H9 (cell line): ENCODE data around the gene MRPS11. TPM values are rescaled to one million over a fixed set of nuclear protein-coding genes. Genes with fewer than 3 reads are reported as not detected.

Experiments
- DNase-seq: peaks from one replicate; pipeline ENCODE4 v3.0.0-alpha.2; 2017
- H2AFZ ChIP-seq: one replicate; pipeline ENCODE4 v1.6.1; 2013; ENCODE audit warnings: mild to moderate bottlenecking, low read length, control low read depth, moderate library complexity
- H2AK5ac ChIP-seq: 2 replicates; pipeline ENCODE4 v1.6.1; 2013; ENCODE audit warnings: low read length, control low read depth, mixed read lengths; ENCODE audit not compliant: insufficient read length
- H2BK120ac ChIP-seq: one replicate; pipeline ENCODE4 v1.6.1; 2013; ENCODE audit warnings: low read depth, mild to moderate bottlenecking, low read length, control low read depth, inconsistent platforms; ENCODE audit not compliant: poor library complexity, severe bottlenecking
- H2BK12ac ChIP-seq: 2 replicates; pipeline ENCODE4 v1.6.1; 2013; ENCODE audit warnings: low read length, control low read depth, mixed read lengths, low read depth; ENCODE audit not compliant: insufficient read length
- H2BK15ac ChIP-seq: 2 replicates; pipeline ENCODE4 v1.6.1; 2013; ENCODE audit warnings: low read depth, low read length, control low read depth
- H2BK20ac ChIP-seq: one replicate; pipeline ENCODE4 v1.6.1; 2013; ENCODE audit warnings: low read depth, mild to moderate bottlenecking, low read length, control low read depth, inconsistent platforms; ENCODE audit not compliant: poor library complexity, severe bottlenecking
- H2BK5ac ChIP-seq: 2 replicates; pipeline ENCODE4 v1.6.1; 2013; ENCODE audit warnings: low read length, control low read depth, mixed read lengths; ENCODE audit not compliant: insufficient read length
- H3K14ac ChIP-seq: 2 replicates; pipeline ENCODE4 v1.6.1; 2013; ENCODE audit warnings: low read length, control low read depth; ENCODE audit not compliant: insufficient read depth
- H3K18ac ChIP-seq: 2 replicates; pipeline ENCODE4 v1.6.1; 2013; ENCODE audit warnings: low read depth, mild to moderate bottlenecking, mixed read lengths, low read length, control low read depth; ENCODE audit not compliant: insufficient read length
- H3K23ac ChIP-seq: 2 replicates; pipeline ENCODE4 v1.6.1; 2013; ENCODE audit warnings: low read length, control low read depth, mixed read lengths, low read depth; ENCODE audit not compliant: insufficient read length
- H3K23me2 ChIP-seq: 2 replicates; pipeline ENCODE4 v1.6.1; 2013; ENCODE audit warnings: low read depth, mild to moderate bottlenecking, mixed read lengths, low read length, control low read depth; ENCODE audit not compliant: insufficient read length, poor library complexity, severe bottlenecking
- H3K27ac ChIP-seq: 2 replicates; pipeline ENCODE4 v1.5.1; 2013; ENCODE audit warnings: low read length, control low read depth, mixed read lengths, low read depth; ENCODE audit not compliant: insufficient read length
- H3K27me3 ChIP-seq: 2 replicates; pipeline ENCODE4 v1.6.1; 2013; ENCODE audit warnings: low read length, control low read depth, inconsistent platforms; ENCODE audit not compliant: insufficient read depth
- H3K4ac ChIP-seq: 2 replicates; pipeline ENCODE4 v1.6.1; 2013; ENCODE audit warnings: low read depth, mild to moderate bottlenecking, control low read depth, inconsistent platforms, low read length, moderate library complexity
- H3K4me1 ChIP-seq: 2 replicates; pipeline ENCODE4 v1.6.1; 2013; ENCODE audit warnings: low read length, control low read depth, inconsistent platforms; ENCODE audit not compliant: insufficient read depth
- H3K4me2 ChIP-seq: 2 replicates; pipeline ENCODE4 v1.6.1; 2013; ENCODE audit warnings: low read length, control low read depth, mixed read lengths; ENCODE audit not compliant: insufficient read length, insufficient read depth
- H3K56ac ChIP-seq: 2 replicates; pipeline ENCODE4 v1.6.1; 2013; ENCODE audit warnings: low read depth, mild to moderate bottlenecking, mixed read lengths, low read length, control low read depth; ENCODE audit not compliant: insufficient read length
- H3K79me1 ChIP-seq: 2 replicates; pipeline ENCODE4 v1.6.1; 2013; ENCODE audit warnings: low read depth, mild to moderate bottlenecking, moderate library complexity, low read length, control low read depth, inconsistent platforms; ENCODE audit not compliant: insufficient read depth, poor library complexity, severe bottlenecking
- H3K79me2 ChIP-seq: 2 replicates; pipeline ENCODE4 v1.6.1; 2013; ENCODE audit warnings: low read length, control low read depth, inconsistent platforms; ENCODE audit not compliant: insufficient read depth
- H3K9ac ChIP-seq: 2 replicates; pipeline ENCODE4 v1.6.1; 2013; ENCODE audit warnings: low read length, control low read depth, mixed read lengths; ENCODE audit not compliant: insufficient read length; ENCODE audit errors: extremely low read depth
- H3K9me3 ChIP-seq: one replicate; pipeline ENCODE4 v1.6.1; 2013; ENCODE audit warnings: low read depth, low read length, inconsistent platforms; ENCODE audit not compliant: control insufficient read depth
- H3T11ph ChIP-seq: one replicate; pipeline ENCODE4 v1.6.1; 2013; ENCODE audit warnings: mild to moderate bottlenecking, low read length, control low read depth, inconsistent platforms
- H4K20me1 ChIP-seq: one replicate; pipeline ENCODE4 v1.6.1; 2013; ENCODE audit not compliant: control insufficient read depth, insufficient read length, insufficient read depth
- H4K5ac ChIP-seq: 2 replicates; pipeline ENCODE4 v1.6.1; 2013; ENCODE audit warnings: low read depth, mild to moderate bottlenecking, mixed read lengths, low read length, control low read depth; ENCODE audit not compliant: insufficient read length
- H4K8ac ChIP-seq: replicated peaks from 2 replicates; pipeline ENCODE4 v1.6.1; 2013; ENCODE audit warnings: low read length, control low read depth, mixed read lengths, low read depth; ENCODE audit not compliant: insufficient read length
- H4K91ac ChIP-seq: 2 replicates; pipeline ENCODE4 v1.6.1; 2013; ENCODE audit warnings: low read depth, mild to moderate bottlenecking, moderate library complexity, mixed read lengths, low read length, control low read depth; ENCODE audit not compliant: insufficient read length
- H3K27ac Mint-ChIP-seq, 3 experiments: 2 replicates in 2 of 3; 3 replicates in 1 of 3; pipeline ENCODE4 v1.8.0; 2020 to 2021; ENCODE audit warnings: mixed read lengths in 3 of 3, mild to moderate bottlenecking in 1 of 3, moderate library complexity in 1 of 3
- H3K27me3 Mint-ChIP-seq: 2 replicates; pipeline ENCODE4 v1.8.0; 2021; ENCODE audit warnings: low read depth, mild to moderate bottlenecking, moderate library complexity, mixed read lengths
- H3K36me3 Mint-ChIP-seq, 3 experiments: 2 replicates in 2 of 3; 3 replicates in 1 of 3; pipeline ENCODE4 v1.8.0; 2020 to 2021; ENCODE audit warnings: low read depth in 3 of 3, mixed read lengths in 3 of 3; ENCODE audit not compliant: insufficient read depth in 1 of 3
- H3K4me1 Mint-ChIP-seq, 2 experiments: 2 replicates each; pipeline ENCODE4 v1.8.0; 2020; ENCODE audit warnings: mixed read lengths in 2 of 2
- H3K4me3 Mint-ChIP-seq, 2 experiments: 2 replicates in 1 of 2; 3 replicates in 1 of 2; pipeline ENCODE4 v1.8.0; 2020 to 2021; ENCODE audit warnings: mild to moderate bottlenecking in 2 of 2, mixed read lengths in 2 of 2, moderate library complexity in 1 of 2
- H3K9me3 Mint-ChIP-seq, 2 experiments: 2 replicates in 1 of 2; 3 replicates in 1 of 2; pipeline ENCODE4 v1.8.0; 2020; ENCODE audit warnings: mild to moderate bottlenecking in 2 of 2, mixed read lengths in 2 of 2, moderate library complexity in 1 of 2
- WGBS: extraction: QIAGEN DNeasy Blood & Tissue Kit; methylation state at CpG from one replicate; pipeline ENCODE4 v1.1.7; 2013; ENCODE audit warnings: missing lambda C conversion rate, low lambda C conversion rate, mixed read lengths; ENCODE audit not compliant: insufficient read length; ENCODE audit errors: extremely low coverage; 5-methylcytosine and 5-hydroxymethylcytosine counted together
- total RNA-seq: library from RNA; stranded (reverse); gene quantifications from 2 replicates; pipeline ENCODE4 v1.2.1, GENCODE V29; 2021
- TF ChIP-seq, protein P1 (sequence below): fragments of 200-600 bp; sonication (generic); conservative IDR thresholded peaks from 3 replicates; pipeline ENCODE4 v1.8.0; 2021; ENCODE audit warnings: antibody characterized with exemption, mild to moderate bottlenecking

Gene MRPS11
- total RNA-seq, 1 experiment from 2014 or later: 54.5 TPM

DNA sequence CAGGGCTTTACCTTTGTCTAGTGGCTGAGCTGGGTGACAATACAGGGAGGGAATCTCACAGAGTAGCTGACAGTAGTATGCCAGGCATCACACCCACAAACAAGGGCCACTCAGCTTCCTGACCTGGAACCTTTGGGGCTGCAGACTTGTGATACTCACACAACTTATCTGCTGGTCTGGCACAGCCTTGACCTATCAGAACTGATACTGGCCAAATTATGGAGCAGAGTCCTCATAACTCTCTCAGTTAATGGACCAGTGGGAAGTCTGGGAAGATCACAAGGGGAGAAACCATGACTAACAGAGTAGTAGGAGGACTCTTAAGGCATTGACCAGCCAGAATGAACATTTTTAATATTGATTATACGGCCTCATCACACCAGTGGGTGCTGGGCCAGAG, 19.8 kb upstream of the MRPS11 start:
- Histone ChIP-seq H2AFZ (no peak overlapping the region), H2BK20ac (no peak overlapping the region), H3K4me2 (no peak overlapping the region), H3K23me2 (no peaks in the 10 kb centered on the region), H3K56ac (no peak overlapping the region), H2BK15ac (no peak overlapping the region), H2BK12ac (no peak overlapping the region), H4K20me1 (no peaks in the 10 kb centered on the region), H3K9ac (no peak overlapping the region), H3K4ac (no peak overlapping the region), H4K91ac (no peak overlapping the region), H3K23ac (no peak overlapping the region), H3K4me1 (no peaks in the 10 kb centered on the region), H2AK5ac (no peak overlapping the region), H2BK120ac (no peak overlapping the region), H3K79me1 (no peaks in the 10 kb centered on the region), H3K14ac (no peak overlapping the region), H4K8ac (no peak overlapping the region), H3K9me3 (no peaks in the 10 kb centered on the region), H2BK5ac (no peak overlapping the region), H4K5ac (no peak overlapping the region), H3K27ac (no peak overlapping the region), H3T11ph (no peak overlapping the region), H3K18ac (no peak overlapping the region), H3K79me2 (no peaks in the 10 kb centered on the region), H3K27me3 (no peaks in the 10 kb centered on the region; the same call in 1 of the 2 replicates)
- no peak for DNase-seq
- no peaks in the 10 kb centered on the region for H3K36me3 Mint-ChIP-seq
- no peak overlapping the region for H3K27ac Mint-ChIP-seq
- H3K9me3 Mint-ChIP-seq: peaks cover 18% of the 10 kb centered on the region in 2 experiments
- H3K4me1 Mint-ChIP-seq: peaks cover 2 to 8% of the 10 kb centered on the region in 2 experiments; a peak in 2 of 4 replicates
- TF ChIP-seq, protein P1, sequence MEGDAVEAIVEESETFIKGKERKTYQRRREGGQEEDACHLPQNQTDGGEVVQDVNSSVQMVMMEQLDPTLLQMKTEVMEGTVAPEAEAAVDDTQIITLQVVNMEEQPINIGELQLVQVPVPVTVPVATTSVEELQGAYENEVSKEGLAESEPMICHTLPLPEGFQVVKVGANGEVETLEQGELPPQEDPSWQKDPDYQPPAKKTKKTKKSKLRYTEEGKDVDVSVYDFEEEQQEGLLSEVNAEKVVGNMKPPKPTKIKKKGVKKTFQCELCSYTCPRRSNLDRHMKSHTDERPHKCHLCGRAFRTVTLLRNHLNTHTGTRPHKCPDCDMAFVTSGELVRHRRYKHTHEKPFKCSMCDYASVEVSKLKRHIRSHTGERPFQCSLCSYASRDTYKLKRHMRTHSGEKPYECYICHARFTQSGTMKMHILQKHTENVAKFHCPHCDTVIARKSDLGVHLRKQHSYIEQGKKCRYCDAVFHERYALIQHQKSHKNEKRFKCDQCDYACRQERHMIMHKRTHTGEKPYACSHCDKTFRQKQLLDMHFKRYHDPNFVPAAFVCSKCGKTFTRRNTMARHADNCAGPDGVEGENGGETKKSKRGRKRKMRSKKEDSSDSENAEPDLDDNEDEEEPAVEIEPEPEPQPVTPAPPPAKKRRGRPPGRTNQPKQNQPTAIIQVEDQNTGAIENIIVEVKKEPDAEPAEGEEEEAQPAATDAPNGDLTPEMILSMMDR: no peak
- peaks cover 46% of the 10 kb centered on the region for H3K27me3 Mint-ChIP-seq
- no peak overlapping the region for H3K4me3 Mint-ChIP-seq
- no CpG with 5 or more reads among the region's 1 CpG for WGBS
